G401 (cell line): Measurements from ENCODE around the gene PTPN14. TPM values are rescaled to one million over a fixed set of nuclear protein-coding genes. Genes with fewer than 3 reads are reported as not detected.

Source experiments
- DNase-seq: peaks from one replicate; pipeline ENCODE4 v3.0.0-alpha.2; 2015; ENCODE audit warnings: low spot score
- in situ Hi-C: cut with HindIII; loops from 2 replicates; pipeline ENCODE4 v1.10.0; 2016; ENCODE audit warnings: low sequenced_read_pairs, mixed read lengths
- total RNA-seq: library from RNA; depleted of rRNA; stranded (reverse); fragments of >200 nt; shearing (Covaris generic); gene quantifications from 2 replicates; pipeline ENCODE4 v1.2.3, GENCODE V29; 2014

The PTPN14 gene
- total RNA-seq, 1 experiment from 2014 or later: 9.7 TPM

GRCh38 chr1:214446772-214447556, 104.4 kb downstream of the PTPN14 start:
- in situ Hi-C loops: no loop called here

GRCh38 chr1:214445831-214446614, 105.4 kb downstream of the PTPN14 start:
- in situ Hi-C loops: no loop called here
- no peak for DNase-seq

More at GRCh38 chr1:214446772-214447556, 104.4 kb downstream of the PTPN14 start:
- DNase-seq: no peak

- no peak for DNase-seq
- in situ Hi-C loops: no loop called here
Observed at GRCh38 chr1:214445199-214445598, 106.2 kb downstream of the PTPN14 start.

- in situ Hi-C loops: no loop called here
- DNase-seq: no peak
Observed at GRCh38 chr1:214444182-214444939, 107.0 kb downstream of the PTPN14 start.

DNA sequence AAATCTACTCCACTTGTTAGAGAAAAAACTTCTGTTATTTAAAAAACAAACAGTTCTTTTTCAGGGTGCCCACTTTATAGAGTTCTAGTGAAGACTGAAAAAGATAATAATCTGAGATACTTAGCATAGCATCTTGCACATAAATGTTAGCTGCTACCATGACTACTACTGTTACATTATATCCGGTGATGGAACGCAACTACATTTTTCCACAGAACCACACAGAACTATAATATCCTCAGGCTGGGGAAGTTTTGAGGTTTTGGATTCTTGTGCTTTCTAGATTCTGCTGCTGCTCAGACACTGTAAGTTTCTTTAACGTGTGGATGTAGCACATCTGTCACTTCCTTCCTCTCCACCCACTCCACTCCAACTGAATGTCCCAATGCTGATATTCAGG, 110.3 kb downstream of the PTPN14 start:
- no peak for DNase-seq
- in situ Hi-C loops: no loop called here

DNA sequence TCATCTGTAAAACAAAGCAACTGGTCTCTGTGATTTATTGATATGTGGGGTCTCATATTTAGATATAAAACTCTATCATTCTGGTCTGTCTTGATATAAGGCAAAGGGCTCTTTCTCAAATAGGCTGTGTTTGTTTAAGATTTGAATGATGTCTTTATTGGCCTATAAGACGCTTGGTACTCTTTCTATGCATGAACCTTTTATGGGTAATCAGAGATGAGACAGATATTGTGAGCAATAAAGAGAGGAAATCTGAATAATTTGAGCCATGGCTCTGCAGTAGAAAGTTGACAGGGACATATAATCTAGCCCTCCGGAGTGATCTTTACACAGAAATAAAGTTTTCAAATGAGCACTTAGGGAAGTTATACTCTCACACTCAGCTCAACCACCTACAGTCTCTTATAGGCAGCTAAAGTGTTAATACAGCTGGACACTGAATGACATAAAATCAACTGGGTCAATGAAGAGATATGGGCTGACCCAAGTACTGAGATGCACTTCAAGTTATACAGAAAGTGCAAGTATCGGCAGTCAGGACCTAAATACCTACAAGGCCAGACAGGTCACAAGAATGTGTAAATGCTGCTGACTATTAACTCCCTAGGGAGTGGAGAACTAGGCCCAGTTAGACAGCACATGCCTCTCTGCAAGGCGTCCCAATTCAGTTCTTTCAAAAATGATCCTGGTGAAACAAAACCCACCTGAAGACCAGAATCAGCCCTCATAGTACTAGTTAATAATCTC, 111.0 kb downstream of the PTPN14 start:
- no peak for DNase-seq
- in situ Hi-C loops: no loop called here

DNA sequence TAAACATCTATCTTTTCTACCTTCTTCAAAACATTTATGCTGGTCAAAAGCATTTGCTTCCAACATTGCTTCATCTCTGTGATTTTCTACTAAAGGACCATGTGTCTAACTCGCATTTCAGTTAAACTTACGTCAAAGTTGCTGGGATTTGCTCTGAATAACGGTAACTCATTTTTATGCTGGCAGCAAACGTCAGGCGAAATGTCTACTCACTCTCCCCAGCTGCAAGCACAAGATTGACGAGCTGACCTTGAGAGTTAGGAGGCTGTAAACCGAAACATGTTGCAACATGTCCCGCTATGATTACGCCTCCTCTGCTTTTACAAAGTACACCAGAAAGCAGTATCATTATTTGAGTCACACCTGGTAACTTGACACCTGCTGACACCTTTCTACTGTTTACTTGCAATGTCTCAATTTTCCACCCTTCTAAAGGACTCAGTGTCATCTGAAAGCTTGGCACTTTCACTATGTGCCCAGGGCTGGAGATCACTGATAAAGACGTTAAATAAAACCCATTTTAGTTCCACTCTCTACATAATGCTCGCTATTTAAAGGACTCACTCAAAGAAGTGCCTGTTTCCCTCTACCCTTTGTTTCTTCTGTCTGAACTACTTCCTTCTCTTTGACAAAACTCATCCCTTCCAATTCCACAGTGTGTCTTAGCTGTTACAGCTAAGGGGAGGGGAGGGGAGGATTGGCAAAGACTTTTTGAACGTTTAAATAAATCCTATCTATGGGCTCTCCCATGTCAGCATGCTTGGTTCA, 111.9 kb downstream of the PTPN14 start:
- DNase-seq: no peak
- in situ Hi-C loops: loop anchor here (5.0 kb wide), 1 partner anchor 143 kb away; no protein-coding TSS in a partner anchor

- in situ Hi-C loops: loop anchor here (5.0 kb wide), 1 partner anchor 144 kb away; no protein-coding TSS in a partner anchor
- DNase-seq: no peak
Observed at GRCh38 chr1:214438530-214438929, 112.9 kb downstream of the PTPN14 start.

DNA sequence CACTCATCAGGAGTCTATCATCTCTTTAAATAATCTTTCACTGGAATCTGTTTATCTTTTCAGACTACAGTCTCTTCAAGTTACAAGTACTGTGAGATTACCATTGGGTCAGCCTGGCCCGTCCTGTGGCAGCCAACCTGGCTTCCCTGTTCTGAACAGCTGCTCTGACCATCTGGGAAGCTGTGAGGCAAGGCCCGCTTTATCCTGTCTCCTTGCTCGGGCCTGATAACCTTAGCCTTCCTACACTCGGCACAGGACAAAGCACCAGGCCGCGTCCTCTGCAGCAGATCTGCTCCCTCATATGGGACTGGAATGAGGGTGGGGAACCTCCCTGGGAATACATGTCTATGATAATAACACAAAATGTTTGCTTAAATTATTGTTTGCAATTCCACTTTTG, 113.3 kb downstream of the PTPN14 start:
- no peak for DNase-seq
- in situ Hi-C loops: loop anchor here (5.0 kb wide), 1 partner anchor 144 kb away; no protein-coding TSS in a partner anchor

- in situ Hi-C loops: loop anchor here (5.0 kb wide), 1 partner anchor 146 kb away; no protein-coding TSS in a partner anchor
- DNase-seq: no peak
Observed at GRCh38 chr1:214435867-214436266, 115.5 kb downstream of the PTPN14 start.

- in situ Hi-C loops: no loop called here
Observed at GRCh38 chr1:214432245-214432644, 119.2 kb downstream of the PTPN14 start.

DNA sequence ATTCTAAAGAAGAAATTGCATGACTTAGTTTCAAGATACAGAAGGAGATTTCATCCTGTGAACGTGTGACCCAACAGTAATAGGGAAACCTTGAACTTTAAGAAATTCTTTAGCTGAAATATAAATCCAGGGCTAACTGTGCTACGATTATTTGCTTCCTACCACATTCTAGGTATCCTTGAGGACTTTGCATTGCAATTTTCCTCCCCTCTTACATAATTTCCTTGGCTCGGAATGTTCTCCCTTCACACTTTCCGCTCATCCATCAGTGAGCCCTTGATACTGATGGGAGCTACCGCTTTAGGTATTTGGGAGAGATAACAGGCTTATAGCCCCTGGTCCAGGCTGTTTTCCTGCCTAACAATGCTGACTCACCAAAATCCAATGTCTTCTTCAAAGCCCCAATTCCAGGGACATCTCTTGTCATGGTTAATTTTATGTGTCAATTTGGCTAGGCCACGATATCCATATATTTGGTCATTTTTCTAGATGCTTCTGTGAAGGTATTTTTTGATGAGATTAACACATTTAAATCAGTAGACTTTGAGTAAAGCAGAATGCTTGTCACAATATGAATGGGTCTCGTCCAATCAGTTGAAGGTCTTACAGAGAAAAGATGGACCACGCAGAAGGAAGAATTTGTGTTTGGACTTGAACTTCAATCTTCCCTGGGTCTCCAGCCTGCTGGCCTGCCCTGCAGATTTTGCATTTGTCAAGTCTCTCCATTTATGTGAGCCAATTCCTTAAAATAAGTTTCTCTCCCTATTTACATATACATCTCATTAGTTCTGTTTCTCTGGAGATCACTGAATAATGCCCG, 121.2 kb downstream of the PTPN14 start:
- in situ Hi-C loops: no loop called here
- no peak for DNase-seq

More at GRCh38 chr1:214432245-214432644, 119.2 kb downstream of the PTPN14 start:
- no peak for DNase-seq

DNA sequence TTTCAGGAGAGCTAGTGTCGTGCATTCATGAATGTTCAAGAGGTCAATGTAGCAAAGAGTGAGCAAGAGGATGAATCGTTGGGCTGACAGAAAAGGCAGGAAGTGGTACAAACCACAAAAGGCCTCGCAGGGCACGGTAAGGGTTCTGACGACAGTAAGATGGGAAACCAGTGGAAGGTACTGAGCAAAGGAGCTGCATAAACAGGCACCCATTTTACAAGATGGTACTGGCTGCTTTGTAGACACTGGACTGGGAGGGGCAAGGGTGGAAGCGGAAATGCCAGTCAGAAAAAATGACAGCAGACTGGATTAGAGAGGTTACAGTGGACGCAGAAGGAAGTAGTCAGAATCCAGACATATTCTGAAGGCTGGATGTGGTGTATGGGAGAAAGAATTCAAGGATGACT, 123.5 kb downstream of the PTPN14 start:
- no peak for DNase-seq
- in situ Hi-C loops: no loop called here

GRCh38 chr1:214426426-214426812, 125.0 kb downstream of the PTPN14 start:
- no peak for DNase-seq
- in situ Hi-C loops: no loop called here

DNA sequence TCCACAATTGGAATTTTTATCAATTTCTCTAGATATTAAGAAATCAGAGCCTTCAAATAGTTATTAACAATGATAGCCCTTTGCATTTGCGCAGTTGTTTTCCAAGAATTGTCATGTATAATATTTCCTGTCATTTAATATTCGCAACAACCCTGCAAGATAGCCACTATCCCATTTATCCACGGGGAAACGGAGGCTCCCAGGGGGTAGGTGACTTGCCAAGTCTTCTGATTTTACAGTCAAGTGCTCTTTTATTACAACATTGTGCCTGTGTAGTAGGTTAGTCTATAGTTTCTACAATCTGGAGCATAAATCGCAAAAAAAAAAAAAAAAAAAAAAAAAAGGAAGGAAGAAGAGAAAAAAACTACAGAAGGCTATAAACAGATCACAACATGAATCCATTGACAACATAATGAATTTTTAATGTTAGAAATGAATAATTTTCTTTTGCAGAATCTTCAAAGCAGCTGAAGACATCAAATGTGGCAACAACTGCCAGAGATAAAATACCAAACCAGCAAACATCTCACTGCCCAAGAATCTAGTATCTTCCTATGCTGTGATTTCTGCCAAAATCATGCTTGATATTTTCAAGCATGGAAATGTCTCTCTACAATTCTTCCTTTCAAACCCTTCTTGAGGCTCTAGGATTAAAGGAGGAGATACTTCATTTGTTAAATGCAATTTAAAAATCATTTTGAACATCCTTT, 125.5 kb downstream of the PTPN14 start:
- in situ Hi-C loops: no loop called here
- no peak for DNase-seq

DNA sequence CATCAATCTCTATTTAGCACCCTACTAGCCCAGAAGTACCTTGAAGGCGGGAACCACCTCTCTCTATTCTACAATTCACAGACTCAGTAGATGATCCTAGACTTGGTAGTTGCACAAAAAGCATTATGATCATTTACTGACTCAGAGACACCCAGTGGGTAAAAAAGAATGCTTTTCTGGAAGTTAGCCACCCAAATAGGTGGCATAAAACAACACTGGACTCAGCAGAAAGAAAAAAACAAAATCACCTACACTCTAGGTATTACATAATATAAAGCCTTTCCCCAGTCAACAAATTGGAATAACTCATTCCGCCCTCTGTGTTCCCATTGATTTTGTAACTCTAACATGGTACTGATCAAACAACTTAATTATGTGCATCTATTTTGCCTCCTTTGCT, 126.3 kb downstream of the PTPN14 start:
- no peak for DNase-seq
- in situ Hi-C loops: no loop called here

DNA sequence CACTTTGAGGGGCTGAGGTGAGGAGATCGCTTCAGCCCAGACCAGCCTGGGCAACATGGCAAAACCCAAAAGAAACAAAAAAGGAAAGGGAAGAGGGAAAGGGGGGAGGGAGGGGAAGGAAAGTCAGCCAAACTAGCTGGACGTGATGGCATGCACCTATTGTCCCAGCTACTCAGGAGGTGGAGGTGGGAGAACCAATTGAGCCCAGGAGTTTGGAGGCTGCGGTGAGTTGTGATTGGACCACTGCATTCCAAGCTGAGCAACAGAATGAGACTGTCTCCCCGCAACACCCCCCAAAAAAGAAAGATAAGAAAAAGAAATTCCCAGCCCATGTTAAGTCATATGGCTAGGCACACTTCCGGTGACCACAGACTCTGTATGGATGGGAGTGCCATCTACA, 128.4 kb downstream of the PTPN14 start:
- no peak for DNase-seq
- in situ Hi-C loops: no loop called here
